KOPT-K1 (cell line): ENCODE results near the gene RAD51B.

ENCODE experiments used
- H3K27ac ChIP-seq: fragments of 200-600 bp; sonication (generic); 2 replicates; pipeline ENCODE4 v1.5.1; 2016; ENCODE audit warnings: antibody characterized with exemption, mild to moderate bottlenecking, low read depth, low read length; ENCODE audit not compliant: poor library complexity, severe bottlenecking
- H3K36me3 ChIP-seq: fragments of 200-600 bp; sonication (generic); 2 replicates; pipeline ENCODE4 v1.5.1; 2017; ENCODE audit warnings: antibody characterized with exemption, mild to moderate bottlenecking, low read length, moderate library complexity; ENCODE audit not compliant: insufficient read depth
- H3K9me3 ChIP-seq: fragments of 200-600 bp; sonication (generic); 2 replicates; pipeline ENCODE4 v1.5.1; 2017; ENCODE audit warnings: antibody characterized with exemption, low read length, mild to moderate bottlenecking; ENCODE audit not compliant: insufficient read depth, poor library complexity, severe bottlenecking

The RAD51B gene

GRCh38 chr14:68538639-68539038 lies 719.1 kb downstream of the RAD51B start:
- Histone ChIP-seq H3K36me3 (no peaks in the 10 kb centered on the region), H3K9me3 (no peaks in the 10 kb centered on the region), H3K27ac (no peak overlapping the region)

- H3K9me3 ChIP-seq, result no peaks in the 10 kb centered on the region
- H3K27ac ChIP-seq, result no peak overlapping the region
- no peaks in the 10 kb centered on the region for H3K36me3 ChIP-seq
Observed at GRCh38 chr14:68539241-68539737, 719.7 kb downstream of the RAD51B start.

- no peaks in the 10 kb centered on the region for H3K9me3 ChIP-seq
- no peaks in the 10 kb centered on the region for H3K36me3 ChIP-seq
- H3K27ac ChIP-seq, result no peak overlapping the region
Observed at GRCh38 chr14:68539789-68540188, 720.2 kb downstream of the RAD51B start.

- H3K27ac ChIP-seq, result no peak overlapping the region
Observed at GRCh38 chr14:68541178-68541896, 721.8 kb downstream of the RAD51B start.

GRCh38 chr14:68542346-68542745 lies 722.8 kb downstream of the RAD51B start:
- no peaks in the 10 kb centered on the region for H3K36me3 ChIP-seq
- no peaks in the 10 kb centered on the region for H3K9me3 ChIP-seq
- H3K27ac ChIP-seq, result no peak overlapping the region

More at GRCh38 chr14:68541178-68541896, 721.8 kb downstream of the RAD51B start:
- Histone ChIP-seq H3K9me3 (no peaks in the 10 kb centered on the region), H3K36me3 (no peaks in the 10 kb centered on the region)

GRCh38 chr14:68543516-68543915 lies 723.9 kb downstream of the RAD51B start:
- H3K9me3 ChIP-seq, result no peaks in the 10 kb centered on the region
- no peaks in the 10 kb centered on the region for H3K36me3 ChIP-seq
- H3K27ac ChIP-seq, result no peak overlapping the region

- Histone ChIP-seq H3K27ac (no peak overlapping the region), H3K9me3 (no peaks in the 10 kb centered on the region), H3K36me3 (no peaks in the 10 kb centered on the region)
Observed at GRCh38 chr14:68544081-68544892, 724.7 kb downstream of the RAD51B start.

- Histone ChIP-seq H3K36me3 (no peaks in the 10 kb centered on the region), H3K9me3 (no peaks in the 10 kb centered on the region)
Observed at GRCh38 chr14:68546839-68547238, 727.3 kb downstream of the RAD51B start.

GRCh38 chr14:68547305-68548193 lies 728.0 kb downstream of the RAD51B start:
- H3K27ac ChIP-seq, result no peak overlapping the region
- no peaks in the 10 kb centered on the region for H3K9me3 ChIP-seq
- H3K36me3 ChIP-seq, result no peaks in the 10 kb centered on the region

More at GRCh38 chr14:68546839-68547238, 727.3 kb downstream of the RAD51B start:
- H3K27ac ChIP-seq, result no peak overlapping the region

GRCh38 chr14:68548194-68549076 lies 728.9 kb downstream of the RAD51B start:
- no peak overlapping the region for H3K27ac ChIP-seq
- H3K36me3 ChIP-seq, result no peaks in the 10 kb centered on the region
- no peaks in the 10 kb centered on the region for H3K9me3 ChIP-seq

GRCh38 chr14:68550338-68550715 lies 730.7 kb downstream of the RAD51B start:
- Histone ChIP-seq H3K36me3 (no peaks in the 10 kb centered on the region), H3K9me3 (no peaks in the 10 kb centered on the region), H3K27ac (no peak overlapping the region)

- H3K36me3 ChIP-seq, result no peaks in the 10 kb centered on the region
- H3K27ac ChIP-seq, result no peak overlapping the region
- H3K9me3 ChIP-seq, result no peaks in the 10 kb centered on the region
Observed at GRCh38 chr14:68551045-68551683, 731.6 kb downstream of the RAD51B start.

GRCh38 chr14:68552075-68552474 lies 732.5 kb downstream of the RAD51B start:
- Histone ChIP-seq H3K9me3 (no peaks in the 10 kb centered on the region), H3K36me3 (no peaks in the 10 kb centered on the region), H3K27ac (no peak overlapping the region)

GRCh38 chr14:68552602-68553001 lies 733.0 kb downstream of the RAD51B start:
- Histone ChIP-seq H3K36me3 (no peaks in the 10 kb centered on the region), H3K9me3 (no peaks in the 10 kb centered on the region), H3K27ac (no peak overlapping the region)
